Measurements from ENCODE around the gene TUBGCP2.
A peak's percentile ranks its signal among the peaks of the same experiment; 100 is the strongest.

The TUBGCP2 gene

GRCh38 chr10:133270773-133271297, 37.8 kb downstream of the TUBGCP2 start:
- no peaks in the 10 kb centered on the region for H3K4me1 ChIP-seq (ENCODE audit: control insufficient read depth, insufficient read depth, low read length)
- TF ChIP-seq ZNF596 (tag by site-specific recombination; IDR thresholded peaks at IDR 0.05) = no peak
- TF ChIP-seq ZNF792 (tag by site-specific recombination; IDR thresholded peaks at IDR 0.05) = no peak
- no peak for TF ChIP-seq ZNF529 (tag by site-specific recombination; IDR thresholded peaks at IDR 0.05; ENCODE audit: insufficient replicate concordance)
- TF ChIP-seq ZFP69B (tag by site-specific recombination; IDR thresholded peaks at IDR 0.05) = no peak
- no peak for TF ChIP-seq ZEB2 (tag by site-specific recombination; IDR thresholded peaks at IDR 0.05)
- TF ChIP-seq ZNF768 (tag by site-specific recombination; IDR thresholded peaks at IDR 0.05) = no peak
- TF ChIP-seq ZNF664 (tag by site-specific recombination; IDR thresholded peaks at IDR 0.05) = no peak
- no peak for TF ChIP-seq ZNF175 (tag by site-specific recombination; IDR thresholded peaks at IDR 0.05)
- POLR2A ChIA-PET = no interaction called here
- no peak overlapping the region for H3K4me3 ChIP-seq (ENCODE audit: low read depth, low read length)
- CTCF ChIA-PET = no interaction called here
- H3K9me3 ChIP-seq (ENCODE audit: control insufficient read depth, insufficient read depth, low read depth, low read length) = no peaks in the 10 kb centered on the region
- no peak overlapping the region for H3K27ac ChIP-seq (ENCODE audit: extremely low read depth, low read depth, low read length)
- H3K36me3 ChIP-seq (ENCODE audit: control insufficient read depth in 2 of 2, insufficient read depth in 1 of 2, low read length in 2 of 2) = peaks cover 0 to 10% of the 10 kb centered on the region in 2 experiments; a peak in 1 of 3 replicates

GRCh38 chr10:133270204-133270603, 38.5 kb downstream of the TUBGCP2 start:
- H3K4me3 ChIP-seq (ENCODE audit: low read depth, low read length) = no peak overlapping the region
- no peaks in the 10 kb centered on the region for H3K9me3 ChIP-seq (ENCODE audit: control insufficient read depth, insufficient read depth, low read depth, low read length)
- TF ChIP-seq ZNF404 (tag by site-specific recombination; IDR thresholded peaks at IDR 0.05) (no peak), HIC1 (tag by site-specific recombination; IDR thresholded peaks at IDR 0.05) (0 out of 2 replicates have a peak, but pooled peaks have one; percentile 13)
- no peak overlapping the region for H3K27ac ChIP-seq (ENCODE audit: extremely low read depth, low read depth, low read length)
- CTCF ChIA-PET = interaction anchor here (0.6 to 0.7 kb wide), 2 partner anchors 24 to 34 kb away, joined by 3 read pairs; no protein-coding TSS in a partner anchor
- peaks cover 0 to 10% of the 10 kb centered on the region in 2 experiments; a peak in 1 of 3 replicates for H3K36me3 ChIP-seq (ENCODE audit: control insufficient read depth in 2 of 2, insufficient read depth in 1 of 2, low read length in 2 of 2)
- H3K4me1 ChIP-seq (ENCODE audit: control insufficient read depth, insufficient read depth, low read length) = no peaks in the 10 kb centered on the region
- POLR2A ChIA-PET = no interaction called here

- ChIA-PET POLR2A (no interaction called here), CTCF (interaction anchor here (0.5 kb wide), 1 partner anchor 329 kb away, joined by 5 read pairs; no protein-coding TSS in a partner anchor)
- peaks cover 0 to 10% of the 10 kb centered on the region in 2 experiments; a peak in 1 of 3 replicates for H3K36me3 ChIP-seq (ENCODE audit: control insufficient read depth in 2 of 2, insufficient read depth in 1 of 2, low read length in 2 of 2)
- no peak for TF ChIP-seq ZNF629 (tag by site-specific recombination; IDR thresholded peaks at IDR 0.05)
- TF ChIP-seq ZBTB49 (tag by site-specific recombination; IDR thresholded peaks at IDR 0.05; ENCODE audit: low read depth) = no peak
- TF ChIP-seq EGR2 (tag by site-specific recombination; IDR thresholded peaks at IDR 0.05; ENCODE audit: low read depth) = no peak
- H3K4me3 ChIP-seq (ENCODE audit: low read depth, low read length) = no peak overlapping the region
- H3K9me3 ChIP-seq (ENCODE audit: control insufficient read depth, insufficient read depth, low read depth, low read length) = no peaks in the 10 kb centered on the region
- H3K4me1 ChIP-seq (ENCODE audit: control insufficient read depth, insufficient read depth, low read length) = no peaks in the 10 kb centered on the region
- H3K27ac ChIP-seq (ENCODE audit: extremely low read depth, low read depth, low read length) = no peak overlapping the region
Measured at GRCh38 chr10:133269367-133269766, 39.3 kb downstream of the TUBGCP2 start.

- ChIA-PET CTCF (interaction anchor here (0.5 kb wide), 1 partner anchor 328 kb away, joined by 5 read pairs; no protein-coding TSS in a partner anchor), POLR2A (no interaction called here)
- H3K27ac ChIP-seq (ENCODE audit: extremely low read depth, low read depth, low read length) = no peak overlapping the region
- no peaks in the 10 kb centered on the region for H3K9me3 ChIP-seq (ENCODE audit: control insufficient read depth, insufficient read depth, low read depth, low read length)
- no peak overlapping the region for H3K4me3 ChIP-seq (ENCODE audit: low read depth, low read length)
- TF ChIP-seq ZNF18 (tag by site-specific recombination; IDR thresholded peaks at IDR 0.05) (no peak), ZNF449 (tag by site-specific recombination; IDR thresholded peaks at IDR 0.05) (0 out of 2 replicates have a peak, but pooled peaks have one; percentile 29), OSR2 (tag by site-specific recombination; IDR thresholded peaks at IDR 0.05) (no peak), ZNF10 (tag by site-specific recombination; IDR thresholded peaks at IDR 0.05) (0 out of 2 replicates have a peak, but pooled peaks have one; percentile 23)
- no peaks in the 10 kb centered on the region for H3K4me1 ChIP-seq (ENCODE audit: control insufficient read depth, insufficient read depth, low read length)
- H3K36me3 ChIP-seq (ENCODE audit: control insufficient read depth in 2 of 2, insufficient read depth in 1 of 2, low read length in 2 of 2) = peaks cover 0 to 10% of the 10 kb centered on the region in 2 experiments; a peak in 1 of 3 replicates
Measured at GRCh38 chr10:133268532-133268931, 40.1 kb downstream of the TUBGCP2 start.

Data from HEK293 (cell line).